Ectodermal cell (in vitro differentiated cells): ENCODE results near the gene CKLF.

Experiments used
- H3K27ac ChIP-seq: 2 replicates; pipeline ENCODE4 v1.7.0; 2013; ENCODE audit warnings: mild to moderate bottlenecking, low read depth, low read length; ENCODE audit not compliant: insufficient read depth, poor library complexity, severe bottlenecking
- H3K27me3 ChIP-seq: 2 replicates; pipeline ENCODE4 v1.7.0; 2013; ENCODE audit warnings: mild to moderate bottlenecking, low read length; ENCODE audit not compliant: insufficient read depth, control insufficient read depth, poor library complexity, severe bottlenecking
- H3K36me3 ChIP-seq: one replicate; pipeline ENCODE4 v1.7.0; 2013; ENCODE audit warnings: low read length; ENCODE audit not compliant: control insufficient read depth, insufficient read depth
- H3K4me1 ChIP-seq: one replicate; pipeline ENCODE4 v1.7.0; 2013; ENCODE audit warnings: low read length; ENCODE audit not compliant: control insufficient read depth, insufficient read depth
- H3K4me3 ChIP-seq: 2 replicates; pipeline ENCODE4 v1.7.0; 2013; ENCODE audit warnings: low read depth, low read length, control low read depth; ENCODE audit not compliant: insufficient read depth
- H3K9me3 ChIP-seq: 2 replicates; pipeline ENCODE4 v1.7.0; 2013; ENCODE audit warnings: mild to moderate bottlenecking, low read length, moderate library complexity; ENCODE audit not compliant: control insufficient read depth
- WGBS, 2 experiments: methylation state at CpG; one replicate each; pipeline ENCODE4 v1.1.7; 2013; ENCODE audit warnings: missing lambda C conversion rate in 2 of 2; 5-methylcytosine and 5-hydroxymethylcytosine counted together

Gene CKLF

DNA sequence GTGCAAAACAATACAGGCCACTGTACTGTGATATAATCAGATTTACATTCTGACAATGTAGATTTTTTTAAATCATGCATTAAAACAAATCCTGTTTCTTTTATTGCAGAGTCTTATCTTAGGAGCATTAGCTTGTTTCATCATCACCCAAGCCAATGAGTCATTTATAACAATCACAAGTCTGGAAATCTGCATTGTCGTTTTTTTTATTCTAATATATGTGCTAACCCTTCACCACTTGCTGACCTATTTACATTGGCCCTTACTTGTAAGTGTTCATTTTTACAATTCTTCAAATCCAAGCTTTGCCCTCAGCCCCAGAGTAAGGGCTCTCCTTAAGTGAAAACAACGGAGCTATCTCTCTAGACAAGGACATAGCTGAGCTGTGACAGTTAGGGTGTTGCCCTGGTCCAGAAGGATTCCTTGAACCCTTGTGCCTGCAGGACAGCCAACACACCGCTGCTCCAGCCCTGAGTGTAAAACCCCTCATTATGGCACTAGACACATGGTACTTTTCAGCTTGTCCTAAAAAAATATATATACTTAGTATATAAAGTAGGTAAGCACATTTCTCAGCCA, 17.5 kb downstream of the CKLF start:
- Histone ChIP-seq H3K4me3 (no peak overlapping the region), H3K27me3 (no peaks in the 10 kb centered on the region), H3K9me3 (no peaks in the 10 kb centered on the region), H3K36me3 (no peaks in the 10 kb centered on the region), H3K27ac (no peak overlapping the region), H3K4me1 (no peaks in the 10 kb centered on the region)
- WGBS, 2 experiments = 92 to 95% methylated on average over 3 of the region's 3 CpGs

GRCh38 chr16:66572356-66572755, 20.0 kb downstream of the CKLF start:
- Histone ChIP-seq H3K36me3 (no peaks in the 10 kb centered on the region), H3K4me1 (no peaks in the 10 kb centered on the region), H3K27ac (no peak overlapping the region), H3K4me3 (no peak overlapping the region), H3K27me3 (peaks cover 5% of the 10 kb centered on the region), H3K9me3 (no peaks in the 10 kb centered on the region)
- WGBS, 2 experiments = 87% methylated on average over 2 of the region's 2 CpGs

- H3K36me3 ChIP-seq = no peaks in the 10 kb centered on the region
- peaks cover 22% of the 10 kb centered on the region for H3K27me3 ChIP-seq
- no peaks in the 10 kb centered on the region for H3K4me1 ChIP-seq
- 89 to 93% methylated on average over 1 of the region's 1 CpG for WGBS, 2 experiments
- H3K9me3 ChIP-seq = no peaks in the 10 kb centered on the region
- no peak overlapping the region for H3K4me3 ChIP-seq
- H3K27ac ChIP-seq = no peak overlapping the region
Measured at GRCh38 chr16:66574081-66574480, 21.7 kb downstream of the CKLF start.

GRCh38 chr16:66574531-66574930, 22.2 kb downstream of the CKLF start:
- Histone ChIP-seq H3K36me3 (no peaks in the 10 kb centered on the region), H3K27me3 (peaks cover 26% of the 10 kb centered on the region), H3K9me3 (no peaks in the 10 kb centered on the region), H3K4me3 (no peak overlapping the region), H3K4me1 (no peaks in the 10 kb centered on the region), H3K27ac (no peak overlapping the region)
- WGBS, 2 experiments = 94% methylated on average over 3 of the region's 3 CpGs

DNA sequence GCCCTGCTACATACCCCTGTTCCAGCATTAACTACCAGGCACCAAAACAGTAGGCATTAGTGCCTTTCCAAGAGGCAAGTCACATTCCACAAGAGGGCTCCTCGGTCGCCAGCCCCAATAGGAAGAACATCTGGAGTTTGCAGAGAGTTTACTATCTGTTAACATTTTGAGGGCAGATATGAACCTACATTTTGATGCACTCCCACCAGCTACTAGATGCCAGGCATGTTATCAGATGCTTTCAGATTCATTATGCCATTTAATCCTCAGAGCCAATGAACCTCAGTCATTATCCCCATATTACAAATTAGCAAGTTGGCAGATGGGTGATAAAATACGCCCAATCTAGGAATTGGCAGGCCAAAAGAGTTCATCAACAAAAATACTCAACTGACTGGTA, 22.7 kb downstream of the CKLF start:
- Histone ChIP-seq H3K27ac (no peak overlapping the region), H3K4me3 (no peak overlapping the region), H3K9me3 (no peaks in the 10 kb centered on the region), H3K4me1 (peaks cover 3% of the 10 kb centered on the region), H3K36me3 (no peaks in the 10 kb centered on the region), H3K27me3 (peaks cover 32% of the 10 kb centered on the region)
- WGBS, 2 experiments = 84 to 94% methylated on average over 3 of the region's 3 CpGs

GRCh38 chr16:66576296-66576695, 23.9 kb downstream of the CKLF start:
- peaks cover 13% of the 10 kb centered on the region for H3K4me1 ChIP-seq
- H3K36me3 ChIP-seq = no peaks in the 10 kb centered on the region
- H3K9me3 ChIP-seq = no peaks in the 10 kb centered on the region
- H3K4me3 ChIP-seq = no peak overlapping the region
- peaks cover 33% of the 10 kb centered on the region for H3K27me3 ChIP-seq
- WGBS, 2 experiments = 92 to 93% methylated on average over 5 of the region's 5 CpGs
- no peak overlapping the region for H3K27ac ChIP-seq

DNA sequence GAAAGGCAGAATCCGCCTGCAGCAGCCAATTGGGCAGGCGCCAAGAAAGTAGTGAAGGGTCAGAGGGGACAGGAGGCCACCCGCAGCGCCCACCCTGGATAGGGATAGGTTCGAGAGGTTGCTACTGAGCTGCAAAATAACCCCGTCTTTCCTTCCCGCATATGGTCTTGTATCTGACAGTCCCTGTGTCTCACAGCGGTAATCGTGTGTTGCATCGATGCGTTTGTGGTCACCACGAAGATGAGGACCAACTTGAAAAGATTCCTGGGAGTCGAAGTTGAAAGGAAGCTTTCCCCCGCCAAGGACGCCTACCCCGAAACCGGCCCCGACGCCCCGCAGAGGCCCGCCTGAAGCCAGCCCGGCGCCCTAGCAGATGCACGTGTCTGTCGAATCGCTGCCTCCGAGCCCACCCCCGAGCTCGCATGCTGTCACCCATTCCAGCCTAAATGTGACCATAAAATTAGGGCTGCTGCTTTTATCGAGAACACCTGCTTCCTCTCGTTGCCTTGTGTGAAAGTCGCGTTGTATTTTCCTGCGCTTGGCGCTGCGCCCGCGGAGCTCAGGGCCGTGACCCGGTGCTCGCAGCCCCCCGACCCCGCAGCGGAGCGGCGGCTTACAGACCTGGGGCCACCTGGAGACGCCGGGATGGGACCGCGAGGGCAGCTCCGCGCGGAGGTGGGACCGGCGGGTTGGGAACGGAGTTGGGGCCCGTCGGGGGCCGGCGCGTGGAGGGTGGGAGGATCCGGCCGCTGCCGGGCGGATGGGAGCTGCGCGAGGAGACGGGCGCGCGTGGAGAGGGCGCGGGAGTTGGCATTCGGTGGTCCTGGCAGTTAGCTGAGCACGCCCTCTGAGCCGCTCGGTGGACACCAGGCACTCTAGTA, 26.5 kb downstream of the CKLF start, which contains the start of gene CMTM2:
Gene CMTM2, plus strand, starts transcription at position 813 of the 881 bp plus-strand sequence. CDS start 145 bp downstream, outside the sequence.
- H3K4me3 ChIP-seq = peak within 1 kb of the TSS; percentile 19
- H3K27ac ChIP-seq = no peak within 1 kb of the TSS
- no peaks in the 10 kb centered on the region for H3K9me3 ChIP-seq
- 61 to 65% methylated on average over 77 of the region's 77 CpGs for WGBS, 2 experiments
- H3K27me3 ChIP-seq = peaks cover 33% of the 10 kb centered on the region
- H3K36me3 ChIP-seq = no peaks in the 10 kb centered on the region
- peaks cover 14% of the 10 kb centered on the region for H3K4me1 ChIP-seq

DNA sequence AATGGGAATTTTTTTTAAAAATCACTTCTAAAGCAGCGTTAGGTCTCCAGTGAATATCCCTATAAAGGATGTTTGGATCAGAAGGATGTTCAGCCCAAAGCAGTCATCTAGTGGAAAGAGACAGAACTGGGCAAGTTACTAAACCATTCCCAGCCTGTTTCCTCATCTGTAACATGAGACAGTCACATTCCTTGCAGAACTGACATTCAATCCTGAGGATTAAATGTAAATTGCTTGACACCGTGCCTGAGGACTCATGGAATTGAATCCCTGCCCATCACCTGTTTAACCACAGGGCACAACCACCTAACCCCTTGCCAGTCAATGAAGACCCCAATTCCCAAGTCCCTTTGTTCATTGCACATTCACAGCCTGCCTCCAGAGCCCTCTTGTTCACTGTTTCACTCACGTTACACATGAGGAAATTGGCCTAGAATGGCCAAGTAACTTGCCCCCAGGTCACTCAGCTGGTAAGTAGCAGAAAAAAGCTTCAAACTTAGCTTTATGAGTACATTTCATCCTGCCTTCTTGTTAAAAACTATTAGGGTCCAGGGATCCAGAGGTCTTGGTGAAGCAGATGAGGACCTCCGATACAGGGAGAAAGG, 28.3 kb downstream of the CKLF start:
- H3K27ac ChIP-seq = no peak overlapping the region
- 65 to 66% methylated on average over 4 of the region's 4 CpGs for WGBS, 2 experiments

GRCh38 chr16:66581246-66581952, 29.0 kb downstream of the CKLF start:
- Histone ChIP-seq H3K4me3 (no peak overlapping the region), H3K4me1 (peaks cover 14% of the 10 kb centered on the region), H3K27ac (no peak overlapping the region), H3K9me3 (no peaks in the 10 kb centered on the region), H3K27me3 (peaks cover 33% of the 10 kb centered on the region), H3K36me3 (no peaks in the 10 kb centered on the region)
- 89 to 91% methylated on average over 3 of the region's 3 CpGs for WGBS, 2 experiments

More for the DNA sequence above, 28.3 kb downstream of the CKLF start:
- H3K4me1 ChIP-seq = peaks cover 14% of the 10 kb centered on the region
- no peaks in the 10 kb centered on the region for H3K36me3 ChIP-seq
- peaks cover 33% of the 10 kb centered on the region for H3K27me3 ChIP-seq
- H3K9me3 ChIP-seq = no peaks in the 10 kb centered on the region
- no peak overlapping the region for H3K4me3 ChIP-seq
